Mucosa of stomach (tissue), 1 donor: ENCODE measurements around the gene YPEL5.

Experiments used
- H3K27me3 ChIP-seq: one replicate; pipeline ENCODE4 v1.7.0; 2013; ENCODE audit warnings: mild to moderate bottlenecking, low read length; ENCODE audit not compliant: control insufficient read depth, insufficient read depth
- H3K36me3 ChIP-seq: one replicate; pipeline ENCODE4 v1.7.0; 2013; ENCODE audit warnings: low read length; ENCODE audit not compliant: control insufficient read depth, insufficient read depth
- H3K4me1 ChIP-seq: one replicate; pipeline ENCODE4 v1.7.0; 2013; ENCODE audit warnings: mild to moderate bottlenecking, low read length; ENCODE audit not compliant: control insufficient read depth, insufficient read depth
- H3K4me3 ChIP-seq: one replicate; pipeline ENCODE4 v1.7.0; 2013; ENCODE audit warnings: low read length
- H3K9ac ChIP-seq: one replicate; pipeline ENCODE4 v1.7.0; 2013; ENCODE audit warnings: mild to moderate bottlenecking, low read length, moderate library complexity
- H3K9me3 ChIP-seq: one replicate; pipeline ENCODE4 v1.7.0; 2013; ENCODE audit warnings: mild to moderate bottlenecking, low read length, moderate library complexity; ENCODE audit not compliant: control insufficient read depth
- donor health status: Pancreatic carcinoma.

Gene YPEL5

DNA sequence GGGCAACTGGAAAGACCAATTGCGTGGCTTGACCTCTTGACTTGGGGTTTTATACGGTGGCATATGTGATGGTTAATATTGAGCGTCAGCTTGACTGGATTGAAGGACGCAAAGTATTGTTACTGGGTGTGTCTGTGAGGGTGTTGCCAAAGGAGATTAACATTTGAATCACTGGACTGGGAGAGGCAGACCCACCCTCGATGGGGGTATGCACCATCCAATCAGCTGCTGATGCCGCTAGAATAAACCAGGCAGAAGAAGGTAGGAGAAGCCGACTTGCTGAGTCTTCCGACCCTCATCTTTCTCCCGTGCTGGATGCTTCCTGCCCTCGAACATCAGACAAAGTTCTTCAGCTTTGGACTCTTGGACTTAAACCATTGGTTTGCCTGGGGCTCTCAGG lies 34.2 kb upstream of the YPEL5 start:
- Histone ChIP-seq H3K4me3 (no peak overlapping the region), H3K9me3 (no peaks in the 10 kb centered on the region), H3K27me3 (no peaks in the 10 kb centered on the region), H3K9ac (no peak overlapping the region), H3K4me1 (peaks cover 6% of the 10 kb centered on the region), H3K36me3 (no peaks in the 10 kb centered on the region)

GRCh38 chr2:30113617-30114293 lies 33.1 kb upstream of the YPEL5 start:
- Histone ChIP-seq H3K9me3 (no peaks in the 10 kb centered on the region), H3K27me3 (no peaks in the 10 kb centered on the region), H3K36me3 (no peaks in the 10 kb centered on the region), H3K4me3 (no peak overlapping the region), H3K4me1 (peaks cover 6% of the 10 kb centered on the region), H3K9ac (no peak overlapping the region)

- H3K4me3 ChIP-seq = no peak overlapping the region
- H3K9ac ChIP-seq = no peak overlapping the region
- H3K27me3 ChIP-seq = no peaks in the 10 kb centered on the region
- H3K36me3 ChIP-seq = no peaks in the 10 kb centered on the region
- no peaks in the 10 kb centered on the region for H3K9me3 ChIP-seq
- peaks cover 6% of the 10 kb centered on the region for H3K4me1 ChIP-seq
Observed at GRCh38 chr2:30115141-30115980, 31.4 kb upstream of the YPEL5 start.

DNA sequence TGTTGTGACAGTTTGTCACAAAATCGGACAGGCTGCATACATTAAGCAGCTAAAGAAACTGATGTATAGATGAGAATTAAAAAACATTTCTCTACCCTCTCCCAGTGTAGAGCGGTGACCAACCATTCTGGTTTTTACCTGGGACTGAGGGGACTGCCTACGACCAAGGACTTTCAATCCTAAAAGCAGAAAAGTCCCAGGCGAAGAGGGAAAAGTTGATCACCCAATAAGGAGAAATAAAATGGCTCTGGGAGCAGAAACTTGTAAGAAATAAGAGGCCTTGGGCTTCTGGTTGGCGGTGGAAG lies 30.9 kb upstream of the YPEL5 start:
- Histone ChIP-seq H3K4me3 (no peak overlapping the region), H3K27me3 (no peaks in the 10 kb centered on the region), H3K4me1 (peaks cover 6% of the 10 kb centered on the region), H3K9ac (no peak overlapping the region), H3K36me3 (no peaks in the 10 kb centered on the region), H3K9me3 (no peaks in the 10 kb centered on the region)

DNA sequence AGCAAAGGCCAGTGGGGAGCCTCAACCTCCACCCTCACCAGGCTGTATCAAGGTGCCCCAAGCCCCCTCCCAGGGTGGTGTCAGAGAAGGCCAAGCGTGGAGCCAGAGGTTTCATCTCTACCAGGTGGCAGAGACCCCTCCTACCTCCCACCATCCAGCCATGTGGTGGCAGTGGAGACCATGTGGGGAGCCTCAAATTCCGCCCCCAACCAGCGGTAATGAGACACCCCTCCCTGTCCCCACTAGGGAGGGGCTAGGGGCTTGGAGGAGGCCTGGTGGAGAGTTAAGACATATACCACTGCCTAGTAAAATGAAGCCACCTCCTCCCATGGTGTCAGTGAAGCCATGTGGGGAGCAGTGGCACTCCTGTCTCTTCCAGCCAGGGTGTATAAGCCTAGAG lies 24.4 kb upstream of the YPEL5 start:
- Histone ChIP-seq H3K4me3 (no peak overlapping the region), H3K36me3 (no peaks in the 10 kb centered on the region), H3K9ac (no peak overlapping the region), H3K9me3 (no peaks in the 10 kb centered on the region), H3K27me3 (no peaks in the 10 kb centered on the region), H3K4me1 (no peaks in the 10 kb centered on the region)

- Histone ChIP-seq H3K9me3 (no peaks in the 10 kb centered on the region), H3K36me3 (no peaks in the 10 kb centered on the region), H3K27me3 (no peaks in the 10 kb centered on the region), H3K9ac (no peak overlapping the region), H3K4me1 (no peaks in the 10 kb centered on the region), H3K4me3 (no peak overlapping the region)
Observed at GRCh38 chr2:30127016-30127893, 19.6 kb upstream of the YPEL5 start.

GRCh38 chr2:30134582-30134981 lies 12.2 kb upstream of the YPEL5 start:
- Histone ChIP-seq H3K9ac (no peak overlapping the region), H3K4me3 (no peak overlapping the region), H3K9me3 (no peaks in the 10 kb centered on the region), H3K27me3 (peaks cover 10% of the 10 kb centered on the region), H3K36me3 (no peaks in the 10 kb centered on the region), H3K4me1 (no peaks in the 10 kb centered on the region)

GRCh38 chr2:30135541-30135940 lies 11.3 kb upstream of the YPEL5 start:
- peaks cover 10% of the 10 kb centered on the region for H3K27me3 ChIP-seq
- no peaks in the 10 kb centered on the region for H3K4me1 ChIP-seq
- H3K9ac ChIP-seq = no peak overlapping the region
- no peak overlapping the region for H3K4me3 ChIP-seq
- H3K9me3 ChIP-seq = no peaks in the 10 kb centered on the region
- no peaks in the 10 kb centered on the region for H3K36me3 ChIP-seq

- H3K4me1 ChIP-seq = no peaks in the 10 kb centered on the region
- no peak overlapping the region for H3K4me3 ChIP-seq
- H3K9ac ChIP-seq = no peak overlapping the region
- peaks cover 10% of the 10 kb centered on the region for H3K27me3 ChIP-seq
- H3K36me3 ChIP-seq = no peaks in the 10 kb centered on the region
- no peaks in the 10 kb centered on the region for H3K9me3 ChIP-seq
Observed at GRCh38 chr2:30136764-30137444, 9.9 kb upstream of the YPEL5 start.

- Histone ChIP-seq H3K36me3 (no peaks in the 10 kb centered on the region), H3K9me3 (no peaks in the 10 kb centered on the region), H3K4me1 (no peaks in the 10 kb centered on the region), H3K27me3 (peaks cover 10% of the 10 kb centered on the region), H3K4me3 (no peak overlapping the region), H3K9ac (no peak overlapping the region)
Observed at GRCh38 chr2:30139131-30139870, 7.5 kb upstream of the YPEL5 start.

DNA sequence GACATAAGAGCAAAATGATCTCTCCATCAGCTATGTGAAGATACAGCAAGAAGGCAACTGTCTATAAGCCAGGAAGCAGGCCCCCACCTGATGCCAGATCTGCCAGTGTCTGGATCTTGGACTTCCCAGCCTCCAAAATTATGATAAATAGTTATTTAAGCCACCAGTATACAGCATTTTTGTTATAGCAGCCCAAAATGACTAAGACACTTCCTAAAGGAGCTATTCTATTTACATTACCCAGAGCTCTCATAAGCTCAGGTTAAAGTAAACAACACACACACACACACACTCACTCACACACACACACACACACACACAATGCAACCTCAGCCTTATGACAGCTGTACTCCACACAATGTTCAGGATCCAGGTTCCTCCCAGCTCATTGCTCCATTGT lies 5.7 kb upstream of the YPEL5 start:
- no peak overlapping the region for H3K9ac ChIP-seq
- H3K4me3 ChIP-seq = no peak overlapping the region
- peaks cover 3% of the 10 kb centered on the region for H3K27me3 ChIP-seq
- no peaks in the 10 kb centered on the region for H3K9me3 ChIP-seq
- H3K36me3 ChIP-seq = no peaks in the 10 kb centered on the region
- H3K4me1 ChIP-seq = no peaks in the 10 kb centered on the region
